Keratinocyte (primary cell): ENCODE measurements around the gene SLC25A15.

Experiments used
- CTCF ChIP-seq, 3 experiments: IDR thresholded peaks in 1 of 3; conservative IDR thresholded peaks in 1 of 3; optimal IDR thresholded peaks in 1 of 3; 2 replicates in 2 of 3; 3 replicates in 1 of 3; pipeline versions ENCODE3 to v1.5.1; 2011; ENCODE audit warnings: low read length in 3 of 3, mild to moderate bottlenecking in 3 of 3, moderate library complexity in 2 of 3, control low read depth in 1 of 3, inconsistent platforms in 1 of 3; ENCODE audit not compliant: insufficient read depth in 2 of 3; ENCODE audit errors: extremely low read depth in 1 of 3
- EZH2 ChIP-seq: IDR thresholded peaks from one replicate; pipeline ENCODE4 v1.6.1; 2012; ENCODE audit warnings: inconsistent platforms, mild to moderate bottlenecking, low read length, moderate library complexity

DNA sequence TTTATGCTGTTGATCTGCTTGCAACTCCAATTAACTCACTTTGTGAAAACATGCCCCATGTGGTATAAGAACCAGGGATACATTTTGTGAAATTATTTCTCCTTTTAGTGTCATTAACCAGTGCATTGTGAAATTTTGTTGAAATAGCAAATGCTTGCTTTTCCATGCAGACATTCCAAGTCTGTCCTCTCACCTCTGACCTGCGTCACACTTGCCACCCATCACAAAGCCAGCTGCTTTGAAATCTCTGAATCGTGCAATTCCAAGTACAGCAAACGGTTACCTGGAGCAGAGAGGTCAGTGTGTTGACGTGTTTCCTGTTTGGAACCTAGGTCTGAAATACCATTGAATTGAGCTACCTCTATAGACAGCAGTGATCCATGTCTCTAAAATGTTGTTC, 4.9 kb upstream of the SLC25A15 start:
- TF ChIP-seq CTCF (optimal IDR thresholded peaks at IDR 0.05 in 1 of 3, IDR thresholded peaks at IDR 0.05 in 1 of 3, conservative IDR thresholded peaks at IDR 0.05 in 1 of 3; ENCODE audit: extremely low read depth in 1 of 3, insufficient read depth in 2 of 3, low read length in 3 of 3), result no peak
- no peak for TF ChIP-seq EZH2
